Naive thymus-derived CD4-positive, alpha-beta T cell (primary cell): ENCODE results near the gene ZMYND19. TPM values are rescaled to one million over a fixed set of nuclear protein-coding genes. Genes with fewer than 3 reads are reported as not detected.

ENCODE experiments used
- ATAC-seq: fragments of 150-1000 bp; cut with Tn5 transposase; 2 replicates; pipeline ENCODE4 v1.10.0; 2021; ENCODE audit warnings: mild to moderate bottlenecking, moderate library complexity
- CTCF ChIA-PET: fragments of 350-600 bp; sonication (Branson Sonifier 250); formaldehyde crosslinking; loops from one replicate; lab custom pipeline; 2021; ENCODE audit warnings: antibody characterized with exemption; lab: Charles Lee
- POLR2A ChIA-PET: fragments of 350-600 bp; sonication (Branson Sonifier 250); formaldehyde crosslinking; loops from one replicate; lab custom pipeline; 2021; ENCODE audit warnings: antibody characterized with exemption, inconsistent platforms; lab: Charles Lee
- DNase-seq, 9 donors: peaks; one replicate each; pipeline versions ENCODE4 v3.0.0 to v3.0.0-alpha.2; 2020 to 2022; ENCODE audit warnings: mixed read lengths in 1 of 9
- H3K27ac ChIP-seq: one replicate; pipeline ENCODE4 v1.7.0; 2013; ENCODE audit warnings: mild to moderate bottlenecking, low read depth, low read length, moderate library complexity
- H3K27me3 ChIP-seq, 2 donors: one replicate each; pipeline ENCODE4 v1.7.0; 2013; ENCODE audit warnings: low read length in 2 of 2, mild to moderate bottlenecking in 2 of 2, moderate library complexity in 2 of 2; ENCODE audit not compliant: control insufficient read depth in 2 of 2, insufficient read depth in 2 of 2
- H3K36me3 ChIP-seq, 3 experiments: 1 replicate in 2 of 3; 2 replicates in 1 of 3; pipeline ENCODE4 v1.7.0; 2013; ENCODE audit warnings: low read length in 3 of 3, mild to moderate bottlenecking in 3 of 3, moderate library complexity in 1 of 3; ENCODE audit not compliant: insufficient read depth in 3 of 3, control insufficient read depth in 2 of 3
- H3K4me1 ChIP-seq, 2 donors: one replicate each; pipeline ENCODE4 v1.7.0; 2013; ENCODE audit warnings: low read length in 2 of 2, mild to moderate bottlenecking in 2 of 2, moderate library complexity in 1 of 2; ENCODE audit not compliant: control insufficient read depth in 2 of 2, insufficient read depth in 2 of 2
- H3K4me3 ChIP-seq: 2 replicates; pipeline ENCODE4 v1.7.0; 2013; ENCODE audit warnings: mild to moderate bottlenecking, low read length
- H3K9me3 ChIP-seq, 3 experiments: 1 replicate in 2 of 3; 2 replicates in 1 of 3; pipeline ENCODE4 v1.7.0; 2013; ENCODE audit warnings: low read length in 3 of 3; ENCODE audit not compliant: control insufficient read depth in 2 of 3
- H3K27ac Mint-ChIP-seq, 9 donors: one replicate each; pipeline ENCODE4 v1.8.0; 2020 to 2022; ENCODE audit warnings: mixed read lengths in 9 of 9, mild to moderate bottlenecking in 8 of 9, moderate library complexity in 5 of 9, inconsistent platforms in 2 of 9
- H3K27me3 Mint-ChIP-seq, 5 donors: one replicate each; pipeline ENCODE4 v1.8.0; 2021 to 2022; ENCODE audit warnings: mixed read lengths in 5 of 5, mild to moderate bottlenecking in 1 of 5
- H3K36me3 Mint-ChIP-seq, 5 donors: one replicate each; pipeline ENCODE4 v1.8.0; 2020 to 2022; ENCODE audit warnings: mixed read lengths in 5 of 5, mild to moderate bottlenecking in 3 of 5, inconsistent platforms in 1 of 5
- H3K4me1 Mint-ChIP-seq, 7 donors: one replicate each; pipeline ENCODE4 v1.8.0; 2020 to 2022; ENCODE audit warnings: mixed read lengths in 7 of 7, mild to moderate bottlenecking in 3 of 7, inconsistent platforms in 1 of 7
- H3K4me3 Mint-ChIP-seq, 10 donors: one replicate each; pipeline ENCODE4 v1.8.0; 2020 to 2022; ENCODE audit warnings: mild to moderate bottlenecking in 10 of 10, mixed read lengths in 10 of 10, moderate library complexity in 6 of 10, inconsistent platforms in 2 of 10
- H3K9me3 Mint-ChIP-seq, 11 donors: one replicate each; pipeline ENCODE4 v1.8.0; 2020 to 2022; ENCODE audit warnings: mixed read lengths in 11 of 11, mild to moderate bottlenecking in 4 of 11, inconsistent platforms in 1 of 11, moderate library complexity in 1 of 11
- intact Hi-C, 2 donors: fragments of 100-400 bp; cut with micrococcal nuclease; formaldehyde crosslinking; loops; one replicate each; pipeline ENCODE4 v1.15.1; 2023
- polyA plus RNA-seq, 2 donors: library from polyadenylated mRNA; unstranded; fragments of 300-500 nt; fragmentation: Illumina TruSeq; gene quantifications; one replicate each; pipeline ENCODE4 v1.2.3, GENCODE V29; 2021
- total RNA-seq, 6 experiments: library from RNA in 5 of 6; stranded (reverse) in 5 of 6; gene quantifications; 1 replicate in 5 of 6; 2 replicates in 1 of 6; pipeline ENCODE4 v1.2.3 and lab custom pipeline; 2021 to 2026

The ZMYND19 gene
- total and polyA plus RNA-seq, 7 experiments from 2014 or later = 4.5 to 32.4 (median 19.0) TPM

GRCh38 chr9:137611623-137612609 is 21.6 kb upstream of the ZMYND19 start:
- Mint-ChIP-seq H3K4me1 (peaks cover 6 to 34% (median 27%) of the 10 kb centered on the region in 7 donors), H3K9me3 (no peaks in the 10 kb centered on the region), H3K4me3 (peak overlapping the region in 9 of 10 donors; percentile 14 to 70 (median 46)), H3K27ac (peak overlapping the region; percentile 19 to 87 (median 76)), H3K27me3 (no peaks in the 10 kb centered on the region), H3K36me3 (peaks cover 0 to 4% (median 0%) of the 10 kb centered on the region in 5 donors)
- intact Hi-C loops = no loop called here
- CTCF ChIA-PET = no interaction called here
- Histone ChIP-seq H3K36me3 (peaks cover 0 to 39% (median 4%) of the 10 kb centered on the region in 3 experiments), H3K9me3 (no peaks in the 10 kb centered on the region), H3K4me1 (peaks cover 7 to 18% of the 10 kb centered on the region in 2 donors), H3K27ac (no peak overlapping the region), H3K27me3 (no peaks in the 10 kb centered on the region), H3K4me3 (no peak overlapping the region)
- DNase-seq (no peak), ATAC-seq (peak; percentile 13)
- POLR2A ChIA-PET = no interaction called here

- intact Hi-C loops = no loop called here
- peak overlapping the region in 4 of 10 donors; percentile 32 to 70 (median 44) for H3K4me3 Mint-ChIP-seq
- Histone ChIP-seq H3K9me3 (no peaks in the 10 kb centered on the region), H3K27me3 (no peaks in the 10 kb centered on the region), H3K27ac (peak overlapping the region; percentile 29), H3K36me3 (peaks cover 0 to 32% (median 4%) of the 10 kb centered on the region in 3 experiments), H3K4me1 (peaks cover 11 to 25% of the 10 kb centered on the region in 2 donors), H3K4me3 (no peak overlapping the region)
- ChIA-PET POLR2A (no interaction called here), CTCF (no interaction called here)
- no peak for ATAC-seq
- DNase-seq = no peak
- no peaks in the 10 kb centered on the region for H3K27me3 Mint-ChIP-seq
- peak overlapping the region in 6 of 9 donors; percentile 19 to 81 (median 68) for H3K27ac Mint-ChIP-seq
- H3K36me3 Mint-ChIP-seq = peaks cover 0 to 4% (median 0%) of the 10 kb centered on the region in 5 donors
- no peaks in the 10 kb centered on the region for H3K9me3 Mint-ChIP-seq
- H3K4me1 Mint-ChIP-seq = peaks cover 6 to 40% (median 27%) of the 10 kb centered on the region in 7 donors
Observed at GRCh38 chr9:137610944-137611343, 20.6 kb upstream of the ZMYND19 start.

GRCh38 chr9:137607141-137607857 is 17.0 kb upstream of the ZMYND19 start:
- Mint-ChIP-seq H3K27me3 (no peaks in the 10 kb centered on the region), H3K9me3 (no peaks in the 10 kb centered on the region), H3K27ac (peak overlapping the region in 6 of 9 donors; percentile 17 to 58 (median 46)), H3K4me1 (peaks cover 6 to 51% (median 37%) of the 10 kb centered on the region in 7 donors), H3K36me3 (no peaks in the 10 kb centered on the region), H3K4me3 (peak overlapping the region; percentile 66 to 92 (median 84))
- Histone ChIP-seq H3K4me1 (peaks cover 10 to 24% of the 10 kb centered on the region in 2 donors), H3K36me3 (no peaks in the 10 kb centered on the region), H3K27me3 (no peaks in the 10 kb centered on the region), H3K9me3 (no peaks in the 10 kb centered on the region), H3K4me3 (no peak overlapping the region), H3K27ac (peak overlapping the region; percentile 21)
- ChIA-PET CTCF (no interaction called here), POLR2A (interaction anchor here (0.6 to 1.3 kb wide), 3 partner anchors 12 to 55 kb away, joined by 4 to 6 read pairs (median 5); partner anchors contain the start of genes EHMT1 and MRPL41)
- intact Hi-C loops = no loop called here
- ATAC-seq (no peak), DNase-seq (no peak)

GRCh38 chr9:137606734-137607138 is 16.4 kb upstream of the ZMYND19 start:
- H3K4me1 Mint-ChIP-seq = peaks cover 6 to 47% (median 32%) of the 10 kb centered on the region in 7 donors
- no peaks in the 10 kb centered on the region for H3K9me3 ChIP-seq
- H3K4me3 ChIP-seq = peak overlapping the region; percentile 69
- DNase-seq (no peak), ATAC-seq (no peak)
- no peaks in the 10 kb centered on the region for H3K27me3 Mint-ChIP-seq
- peak overlapping the region; percentile 85 for H3K27ac ChIP-seq
- H3K4me3 Mint-ChIP-seq = peak overlapping the region; percentile 66 to 92 (median 84)
- H3K4me1 ChIP-seq = peaks cover 6 to 18% of the 10 kb centered on the region in 2 donors
- no peaks in the 10 kb centered on the region for H3K27me3 ChIP-seq
- no peaks in the 10 kb centered on the region for H3K36me3 Mint-ChIP-seq
- CTCF ChIA-PET = no interaction called here
- H3K9me3 Mint-ChIP-seq = no peaks in the 10 kb centered on the region
- POLR2A ChIA-PET = interaction anchor here (0.6 to 1.3 kb wide), 3 partner anchors 12 to 55 kb away, joined by 4 to 6 read pairs (median 5); partner anchors contain the start of genes EHMT1 and MRPL41
- H3K27ac Mint-ChIP-seq = peak overlapping the region in 6 of 9 donors; percentile 38 to 82 (median 55)
- no peaks in the 10 kb centered on the region for H3K36me3 ChIP-seq
- intact Hi-C loops = no loop called here

GRCh38 chr9:137606005-137606621 is 15.8 kb upstream of the ZMYND19 start:
- POLR2A ChIA-PET = no interaction called here
- no peaks in the 10 kb centered on the region for H3K36me3 Mint-ChIP-seq
- H3K4me3 Mint-ChIP-seq = peak overlapping the region; percentile 66 to 92 (median 84)
- peak overlapping the region; percentile 85 for H3K27ac ChIP-seq
- H3K36me3 ChIP-seq = no peaks in the 10 kb centered on the region
- intact Hi-C loops = no loop called here
- ATAC-seq = no peak
- peak in 3 of 9 donors; percentile 30 to 42 (median 38) for DNase-seq
- H3K27ac Mint-ChIP-seq = peak overlapping the region in 5 of 9 donors; percentile 39 to 82 (median 52)
- CTCF ChIA-PET = no interaction called here
- H3K4me3 ChIP-seq = peak overlapping the region; percentile 69
- H3K27me3 Mint-ChIP-seq = no peaks in the 10 kb centered on the region
- peaks cover 1 to 41% (median 26%) of the 10 kb centered on the region in 7 donors for H3K4me1 Mint-ChIP-seq
- H3K27me3 ChIP-seq = no peaks in the 10 kb centered on the region
- H3K9me3 ChIP-seq = no peaks in the 10 kb centered on the region
- H3K4me1 ChIP-seq = peaks cover 6 to 12% of the 10 kb centered on the region in 2 donors
- H3K9me3 Mint-ChIP-seq = no peaks in the 10 kb centered on the region
